ENCODE measurements around the gene CLCA1.

CLCA1 gene

GRCh38 chr1:86468501-86468977 lies at the start of gene CLCA1:
TSS of gene CLCA1 (plus strand) at chr1:86468927. CDS start at chr1:86468972, 45 bp downstream.
- no peak for DNase-seq (ENCODE audit: low read depth in 2 of 2, low spot score in 1 of 2)

GRCh38 chr1:86419277-86419903 lies 49.3 kb upstream of the CLCA1 start:
- DNase-seq (ENCODE audit: low read depth in 2 of 2, low spot score in 1 of 2) = no peak

GRCh38 chr1:86421601-86422280 lies 47.0 kb upstream of the CLCA1 start:
- no peak for DNase-seq (ENCODE audit: low read depth in 2 of 2, low spot score in 1 of 2)

- no peak for DNase-seq (ENCODE audit: low read depth in 2 of 2, low spot score in 1 of 2)
Measured at GRCh38 chr1:86423473-86423872, 45.3 kb upstream of the CLCA1 start.

- DNase-seq (ENCODE audit: low read depth in 2 of 2, low spot score in 1 of 2) = no peak
Measured at GRCh38 chr1:86423873-86424272, 44.9 kb upstream of the CLCA1 start, which contains the start of gene CLCA2. TSS of gene CLCA2 (plus strand) at chr1:86424171. CDS start at chr1:86424248, 77 bp downstream.

GRCh38 chr1:86429122-86429725 lies 39.5 kb upstream of the CLCA1 start:
- DNase-seq (ENCODE audit: low read depth in 2 of 2, low spot score in 1 of 2) = no peak

GRCh38 chr1:86429835-86430234 lies 38.9 kb upstream of the CLCA1 start:
- DNase-seq (ENCODE audit: low read depth in 2 of 2, low spot score in 1 of 2) = no peak

- no peak for DNase-seq (ENCODE audit: low read depth in 2 of 2, low spot score in 1 of 2)
Measured at GRCh38 chr1:86430376-86430775, 38.4 kb upstream of the CLCA1 start.

GRCh38 chr1:86434059-86434458 lies 34.7 kb upstream of the CLCA1 start:
- no peak for DNase-seq (ENCODE audit: low read depth in 2 of 2, low spot score in 1 of 2)

GRCh38 chr1:86435327-86435726 lies 33.4 kb upstream of the CLCA1 start:
- DNase-seq (ENCODE audit: low read depth in 2 of 2, low spot score in 1 of 2) = no peak

GRCh38 chr1:86436041-86436440 lies 32.7 kb upstream of the CLCA1 start:
- no peak for DNase-seq (ENCODE audit: low read depth in 2 of 2, low spot score in 1 of 2)

- no peak for DNase-seq (ENCODE audit: low read depth in 2 of 2, low spot score in 1 of 2)
Measured at GRCh38 chr1:86441581-86441980, 27.1 kb upstream of the CLCA1 start.

- no peak for DNase-seq (ENCODE audit: low read depth in 2 of 2, low spot score in 1 of 2)
Measured at GRCh38 chr1:86441997-86442396, 26.7 kb upstream of the CLCA1 start.

GRCh38 chr1:86445919-86446318 lies 22.8 kb upstream of the CLCA1 start:
- DNase-seq (ENCODE audit: low read depth in 2 of 2, low spot score in 1 of 2) = no peak

GRCh38 chr1:86447198-86447790 lies 21.4 kb upstream of the CLCA1 start:
- DNase-seq (ENCODE audit: low read depth in 2 of 2, low spot score in 1 of 2) = no peak

GRCh38 chr1:86448670-86449069 lies 20.1 kb upstream of the CLCA1 start:
- DNase-seq (ENCODE audit: low read depth in 2 of 2, low spot score in 1 of 2) = no peak

GRCh38 chr1:86449103-86449502 lies 19.6 kb upstream of the CLCA1 start:
- no peak for DNase-seq (ENCODE audit: low read depth in 2 of 2, low spot score in 1 of 2)

GRCh38 chr1:86450847-86451246 lies 17.9 kb upstream of the CLCA1 start:
- no peak for DNase-seq (ENCODE audit: low read depth in 2 of 2, low spot score in 1 of 2)

- DNase-seq (ENCODE audit: low read depth in 2 of 2, low spot score in 1 of 2) = no peak
Measured at GRCh38 chr1:86453664-86454063, 15.1 kb upstream of the CLCA1 start.

GRCh38 chr1:86455073-86455472 lies 13.7 kb upstream of the CLCA1 start:
- DNase-seq (ENCODE audit: low read depth in 2 of 2, low spot score in 1 of 2) = no peak

- no peak for DNase-seq (ENCODE audit: low read depth in 2 of 2, low spot score in 1 of 2)
Measured at GRCh38 chr1:86460998-86461397, 7.7 kb upstream of the CLCA1 start.

GRCh38 chr1:86461482-86461881 lies 7.2 kb upstream of the CLCA1 start:
- no peak for DNase-seq (ENCODE audit: low read depth in 2 of 2, low spot score in 1 of 2)

All from stimulated activated CD8-positive, alpha-beta memory T cell treated with anti-CD3 and anti-CD28 coated beads, Interleukin-4, amount 100 ng/mL, for 4 hours (primary cell).